GM12878 (cell line): ENCODE measurements around the gene CHEK1. TPM values are rescaled to one million over a fixed set of nuclear protein-coding genes. Genes with fewer than 3 reads are reported as not detected.

ENCODE experiments used
- ATAC-seq: fragments of 200-7000 bp; cut with Tn5 transposase; 3 replicates; pipeline ENCODE4 v1.9.1; 2020; ENCODE audit warnings: mild to moderate bottlenecking, moderate library complexity
- BruUV-seq: library from RNA; stranded (reverse); fragments of 400-500 nt; replicated peaks from 2 replicates; lab custom pipeline; 2021; lab: Mats Ljungman, UMichigan
- CTCF ChIA-PET: fragments of 300-600 bp; sonication (Branson Sonifier 250); formaldehyde crosslinking; extraction: SDS; loops from one replicate; lab custom pipeline; 2021; ENCODE audit warnings: inconsistent platforms; lab: Yijun Ruan, JAX
- POLR2A ChIA-PET: fragments of 350-600 bp; formaldehyde crosslinking; extraction: SDS; loops from one replicate; lab custom pipeline; 2021; ENCODE audit warnings: inconsistent platforms; lab: Charles Lee
- RAD21 ChIA-PET: fragments of 300-600 bp; sonication (Branson Sonifier 250); formaldehyde crosslinking; loops from one replicate; lab custom pipeline; 2023; ENCODE audit warnings: antibody characterized with exemption; ENCODE audit not compliant: unreplicated experiment; lab: Charles Lee
- SMC1A ChIA-PET: fragments of 300-600 bp; sonication (Branson Sonifier 250); formaldehyde crosslinking; loops from one replicate; lab custom pipeline; 2023; ENCODE audit not compliant: unreplicated experiment, uncharacterized antibody; lab: Charles Lee
- DNase-seq: peaks from one replicate; pipeline ENCODE4 v3.0.0-alpha.2; 2011; ENCODE audit warnings: low read depth, low spot score
- FAIRE-seq: peaks from 3 replicates; lab custom pipeline; 2011; peaks lifted over from hg19 to GRCh38; lab: Jason Lieb, UNC
- H2AFZ ChIP-seq: 2 replicates; pipeline ENCODE4 v1.6.0; 2011; ENCODE audit warnings: low read depth, low read length, control low read depth; ENCODE audit not compliant: control insufficient read depth
- H3K27ac ChIP-seq: 2 replicates; pipeline ENCODE4 v1.5.1; 2011; ENCODE audit warnings: control low read depth; ENCODE audit not compliant: control insufficient read depth, insufficient read depth
- H3K27me3 ChIP-seq, 2 experiments: replicated peaks in 1 of 2; 2 replicates each; pipeline versions ENCODE4 v1.6.0 to v1.6.1; 2011; ENCODE audit warnings: low read length in 1 of 2; ENCODE audit not compliant: control insufficient read depth in 2 of 2, insufficient read depth in 2 of 2
- H3K36me3 ChIP-seq, 2 experiments: 2 replicates each; pipeline ENCODE4 v1.5.1; 2011; ENCODE audit warnings: low read length in 1 of 2; ENCODE audit not compliant: control insufficient read depth in 2 of 2, insufficient read depth in 2 of 2
- H3K4me1 ChIP-seq: 2 replicates; pipeline ENCODE4 v1.6.1; 2011; ENCODE audit warnings: mild to moderate bottlenecking, low read length, moderate library complexity, mixed read lengths; ENCODE audit not compliant: control insufficient read depth, insufficient read depth
- H3K4me2 ChIP-seq: 2 replicates; pipeline ENCODE4 v1.6.0; 2011; ENCODE audit warnings: control low read depth; ENCODE audit not compliant: control insufficient read depth, insufficient read depth
- H3K4me3 ChIP-seq: fragments of 200-600 bp; sonication (generic); 2 replicates; pipeline ENCODE4 v1.5.1; 2016
- H3K79me2 ChIP-seq: 2 replicates; pipeline ENCODE4 v1.6.0; 2011; ENCODE audit warnings: low read length; ENCODE audit not compliant: control insufficient read depth, insufficient read depth
- H3K9ac ChIP-seq: 2 replicates; pipeline ENCODE4 v1.8.0; 2011; ENCODE audit warnings: low read length, control low read depth, mixed read lengths; ENCODE audit not compliant: control insufficient read depth, insufficient read depth
- H3K9me3 ChIP-seq: replicated peaks from 3 replicates; pipeline ENCODE4 v1.5.1; 2011; ENCODE audit warnings: mild to moderate bottlenecking, low read length; ENCODE audit not compliant: control insufficient read depth, insufficient read depth
- H4K20me1 ChIP-seq: 2 replicates; pipeline ENCODE4 v1.6.0; 2011; ENCODE audit not compliant: control insufficient read depth, insufficient read depth
- CBX5 ChIP-seq: sonication (generic); IDR thresholded peaks from 2 replicates; pipeline ENCODE4 v1.6.1; 2016; ENCODE audit warnings: low read depth, moderate library complexity, mild to moderate bottlenecking, inconsistent platforms
- ESRRA ChIP-seq: IDR thresholded peaks from 2 replicates; pipeline ENCODE4 v1.6.1; 2012; ENCODE audit warnings: mild to moderate bottlenecking, low read length, improper control_type of control experiment
- KAT2A ChIP-seq: conservative IDR thresholded peaks from 2 replicates; pipeline ENCODE4 v1.6.1; 2011; ENCODE audit warnings: low read depth, low read length; ENCODE audit not compliant: control insufficient read depth
- NBN ChIP-seq: fragments of 450-650 bp; IDR thresholded peaks from 2 replicates; pipeline ENCODE4 v1.6.1; 2016
- SMC3 ChIP-seq: IDR thresholded peaks from 2 replicates; pipeline ENCODE4 v1.6.1; 2011; ENCODE audit warnings: low read length, improper control_type of control experiment, borderline replicate concordance
- TARDBP ChIP-seq: IDR thresholded peaks from 2 replicates; pipeline ENCODE4 v1.6.1; 2016; ENCODE audit warnings: borderline replicate concordance
- ZNF274 ChIP-seq: IDR thresholded peaks from one replicate; pipeline ENCODE4 v1.8.0; 2011; ENCODE audit not compliant: insufficient read length, insufficient read depth
- WGBS: methylation state at CpG from one replicate; pipeline ENCODE4 v1.1.6; 2016; ENCODE audit warnings: low lambda C conversion rate; ENCODE audit not compliant: insufficient replicate concordance, insufficient coverage; ENCODE audit errors: missing lambda C conversion rate; 5-methylcytosine and 5-hydroxymethylcytosine counted together
- in situ Hi-C: fragments of 300-500 bp; cut with MboI; formaldehyde crosslinking; loops from 9 replicates; pipeline ENCODE4 v1.14.3; 2018; ENCODE audit warnings: mixed read lengths
- intact Hi-C: fragments of 100-400 bp; cut with micrococcal nuclease; formaldehyde crosslinking; loops from one replicate; pipeline ENCODE4 v1.14.2; 2022; ENCODE audit not compliant: unreplicated experiment
- polyA plus RNA-seq, 11 experiments: library from polyadenylated mRNA; depleted of rRNA in 4 of 11; unstranded in 6 of 11; stranded (reverse) in 5 of 11; fragments of >200 nt; fragmentation: Nextera tagmentation in 4 of 11; fragmentation: Illumina TruSeq in 1 of 11; extraction: Ambion mirVana in 4 of 11; extraction: Trizol in 1 of 11; gene quantifications; 1 replicate in 1 of 11; 2 replicates in 10 of 11; pipeline versions ENCODE4 v1.2.1 to v1.2.3, GENCODE V29; 2011 to 2016; ENCODE audit warnings: inconsistent platforms in 2 of 11, missing spikeins in 2 of 11, low read depth in 1 of 11
- total RNA-seq, 4 experiments: library from RNA; depleted of rRNA in 3 of 4; stranded (reverse); fragments of >200 nt in 3 of 4; fragmentation: Illumina TruSeq in 1 of 4; extraction: Trizol in 1 of 4; gene quantifications; 2 replicates each; pipeline versions ENCODE4 v1.2.1 to v1.2.3, GENCODE V29; 2013 to 2021
- TF ChIP-seq, protein P1 (sequence below): fragments of 450-650 bp; IDR thresholded peaks from 2 replicates; pipeline ENCODE4 v1.6.1; 2018; ENCODE audit warnings: mild to moderate bottlenecking, low read depth, moderate library complexity; ENCODE audit not compliant: partially characterized antibody
- TF ChIP-seq, protein P2 (sequence below): IDR thresholded peaks from 2 replicates; pipeline ENCODE4 v1.6.1; 2011; ENCODE audit warnings: borderline replicate concordance, low read depth, mild to moderate bottlenecking, moderate library complexity, mixed read lengths, low read length; ENCODE audit not compliant: insufficient read depth; ENCODE audit errors: extremely low read length
- TF ChIP-seq, protein P3 (sequence below): IDR thresholded peaks from 2 replicates; pipeline ENCODE4 v1.6.1; 2011; ENCODE audit warnings: low read depth, low read length, improper control_type of control experiment, borderline replicate concordance

CHEK1 gene
- total and polyA plus RNA-seq, 10 of the 15 experiments (the other 5 are each of a cell fraction or from before 2014, with no cell fraction given), result 42.1 to 72.9 (median 65.6) TPM

DNA sequence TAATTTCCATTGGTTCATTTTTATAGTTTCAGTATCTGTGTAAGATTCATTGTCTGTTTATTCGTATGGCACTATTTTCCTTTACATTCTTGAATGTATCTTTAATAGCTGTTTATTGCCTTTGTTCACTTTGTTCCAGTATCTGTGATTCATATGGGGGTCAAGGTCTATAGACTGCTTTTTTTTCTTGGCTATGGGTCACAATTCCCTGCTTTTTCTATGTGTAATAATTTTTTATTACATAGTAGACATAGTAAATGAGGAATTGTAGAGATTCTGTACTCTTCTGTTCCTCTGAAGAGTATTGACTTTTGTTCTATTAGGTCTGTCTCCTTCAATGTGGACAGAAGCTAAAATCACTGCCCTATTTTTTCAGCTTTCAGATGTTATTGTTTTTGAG is 45.2 kb downstream of the CHEK1 start:
- no peak for FAIRE-seq
- no peak overlapping the region for H3K4me2 ChIP-seq

DNA sequence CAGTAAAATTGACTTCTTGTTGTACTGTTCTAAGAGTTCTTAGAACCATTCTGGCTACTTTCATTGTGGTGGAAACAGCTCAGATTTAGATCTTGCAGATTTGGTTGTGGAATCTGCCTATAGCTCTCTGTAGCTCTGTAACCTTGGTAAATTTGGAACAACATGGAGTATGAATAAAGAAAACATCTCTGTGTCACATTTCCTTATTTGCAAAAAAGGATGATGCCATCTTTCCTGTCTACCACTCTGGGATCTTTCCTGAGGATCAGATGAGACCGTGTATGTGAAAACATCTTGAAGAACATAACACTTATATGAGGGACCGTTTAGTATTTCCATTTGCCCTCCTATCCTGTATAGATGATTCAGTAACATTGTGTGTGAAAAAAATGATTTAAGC is 46.6 kb downstream of the CHEK1 start:
- Histone ChIP-seq H3K27ac (no peak overlapping the region), H2AFZ (no peak overlapping the region), H3K9ac (no peak overlapping the region), H3K4me1 (no peaks in the 10 kb centered on the region), H3K36me3 (peaks cover 0 to 10% of the 10 kb centered on the region in 2 experiments; a peak in 2 of 4 replicates), H3K27me3 (no peaks in the 10 kb centered on the region), H3K4me2 (no peak overlapping the region), H3K79me2 (no peaks in the 10 kb centered on the region), H3K9me3 (no peaks in the 10 kb centered on the region; the same call in 2 of the 3 replicates), H3K4me3 (no peak overlapping the region), H4K20me1 (no peaks in the 10 kb centered on the region)
- no peak for DNase-seq
- ChIA-PET POLR2A (interaction anchor here (1.1 to 1.4 kb wide), 2 partner anchors 20 to 101 kb away, joined by 3 read pairs; no protein-coding TSS in a partner anchor), RAD21 (no interaction called here), CTCF (no interaction called here), SMC1A (interaction anchor here (1.1 kb wide), 1 partner anchor 31 kb away, joined by 3 read pairs; no protein-coding TSS in a partner anchor)
- 95% methylated on average over 2 of the region's 2 CpGs for WGBS
- intact Hi-C loops (no loop called here), in situ Hi-C loops (no loop called here)
- BruUV-seq, result no TSS peak
- no peak for FAIRE-seq
- no peak for ATAC-seq
- TF ChIP-seq, protein P1, sequence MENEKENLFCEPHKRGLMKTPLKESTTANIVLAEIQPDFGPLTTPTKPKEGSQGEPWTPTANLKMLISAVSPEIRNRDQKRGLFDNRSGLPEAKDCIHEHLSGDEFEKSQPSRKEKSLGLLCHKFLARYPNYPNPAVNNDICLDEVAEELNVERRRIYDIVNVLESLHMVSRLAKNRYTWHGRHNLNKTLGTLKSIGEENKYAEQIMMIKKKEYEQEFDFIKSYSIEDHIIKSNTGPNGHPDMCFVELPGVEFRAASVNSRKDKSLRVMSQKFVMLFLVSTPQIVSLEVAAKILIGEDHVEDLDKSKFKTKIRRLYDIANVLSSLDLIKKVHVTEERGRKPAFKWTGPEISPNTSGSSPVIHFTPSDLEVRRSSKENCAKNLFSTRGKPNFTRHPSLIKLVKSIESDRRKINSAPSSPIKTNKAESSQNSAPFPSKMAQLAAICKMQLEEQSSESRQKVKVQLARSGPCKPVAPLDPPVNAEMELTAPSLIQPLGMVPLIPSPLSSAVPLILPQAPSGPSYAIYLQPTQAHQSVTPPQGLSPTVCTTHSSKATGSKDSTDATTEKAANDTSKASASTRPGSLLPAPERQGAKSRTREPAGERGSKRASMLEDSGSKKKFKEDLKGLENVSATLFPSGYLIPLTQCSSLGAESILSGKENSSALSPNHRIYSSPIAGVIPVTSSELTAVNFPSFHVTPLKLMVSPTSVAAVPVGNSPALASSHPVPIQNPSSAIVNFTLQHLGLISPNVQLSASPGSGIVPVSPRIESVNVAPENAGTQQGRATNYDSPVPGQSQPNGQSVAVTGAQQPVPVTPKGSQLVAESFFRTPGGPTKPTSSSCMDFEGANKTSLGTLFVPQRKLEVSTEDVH, result no peak
- TF ChIP-seq, protein P2, sequence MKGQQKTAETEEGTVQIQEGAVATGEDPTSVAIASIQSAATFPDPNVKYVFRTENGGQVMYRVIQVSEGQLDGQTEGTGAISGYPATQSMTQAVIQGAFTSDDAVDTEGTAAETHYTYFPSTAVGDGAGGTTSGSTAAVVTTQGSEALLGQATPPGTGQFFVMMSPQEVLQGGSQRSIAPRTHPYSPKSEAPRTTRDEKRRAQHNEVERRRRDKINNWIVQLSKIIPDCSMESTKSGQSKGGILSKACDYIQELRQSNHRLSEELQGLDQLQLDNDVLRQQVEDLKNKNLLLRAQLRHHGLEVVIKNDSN, result no peak
- TF ChIP-seq ESRRA (no peak), ZNF274 (no peak), SMC3 (no peak), NBN (no peak), TARDBP (no peak), CBX5 (no peak)

More for the DNA sequence above, 45.2 kb downstream of the CHEK1 start:
- Histone ChIP-seq H3K79me2 (no peaks in the 10 kb centered on the region), H4K20me1 (no peaks in the 10 kb centered on the region), H3K9me3 (no peaks in the 10 kb centered on the region; the same call in 2 of the 3 replicates), H3K4me3 (no peak overlapping the region), H3K27ac (no peak overlapping the region), H2AFZ (no peak overlapping the region), H3K9ac (no peak overlapping the region), H3K36me3 (peaks cover 0 to 7% of the 10 kb centered on the region in 2 experiments; a peak in 2 of 4 replicates), H3K27me3 (no peaks in the 10 kb centered on the region), H3K4me1 (no peaks in the 10 kb centered on the region)
- DNase-seq (no peak), ATAC-seq (no peak)
- ChIA-PET RAD21 (no interaction called here), CTCF (interaction anchor here (0.9 to 1.1 kb wide), 2 partner anchors 9 to 28 kb away, joined by 3 read pairs; no protein-coding TSS in a partner anchor), POLR2A (no interaction called here), SMC1A (interaction anchor here (1.1 kb wide), 1 partner anchor 32 kb away, joined by 3 read pairs; no protein-coding TSS in a partner anchor)
- 96% methylated on average over 1 of the region's 1 CpG for whole genome bisulfite sequencing
- no peak for TF ChIP-seq KAT2A
- TF ChIP-seq, protein P3, sequence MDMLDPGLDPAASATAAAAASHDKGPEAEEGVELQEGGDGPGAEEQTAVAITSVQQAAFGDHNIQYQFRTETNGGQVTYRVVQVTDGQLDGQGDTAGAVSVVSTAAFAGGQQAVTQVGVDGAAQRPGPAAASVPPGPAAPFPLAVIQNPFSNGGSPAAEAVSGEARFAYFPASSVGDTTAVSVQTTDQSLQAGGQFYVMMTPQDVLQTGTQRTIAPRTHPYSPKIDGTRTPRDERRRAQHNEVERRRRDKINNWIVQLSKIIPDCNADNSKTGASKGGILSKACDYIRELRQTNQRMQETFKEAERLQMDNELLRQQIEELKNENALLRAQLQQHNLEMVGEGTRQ, result no peak
- no TSS peak for BruUV-seq
- in situ Hi-C loops (no loop called here), intact Hi-C loops (no loop called here)
